GDM1 (cell line): Measurements from ENCODE around the gene HTD2.
"Not testable (repeated sequence)": the region's sequence is repeated elsewhere in the genome, so short reads cannot be mapped to it uniquely, and the experiment has no call there.

Experiments used
- DNase-seq: peaks from one replicate; lab custom pipeline; 2025; lab: John Stamatoyannopoulos, UW

Gene HTD2

DNA sequence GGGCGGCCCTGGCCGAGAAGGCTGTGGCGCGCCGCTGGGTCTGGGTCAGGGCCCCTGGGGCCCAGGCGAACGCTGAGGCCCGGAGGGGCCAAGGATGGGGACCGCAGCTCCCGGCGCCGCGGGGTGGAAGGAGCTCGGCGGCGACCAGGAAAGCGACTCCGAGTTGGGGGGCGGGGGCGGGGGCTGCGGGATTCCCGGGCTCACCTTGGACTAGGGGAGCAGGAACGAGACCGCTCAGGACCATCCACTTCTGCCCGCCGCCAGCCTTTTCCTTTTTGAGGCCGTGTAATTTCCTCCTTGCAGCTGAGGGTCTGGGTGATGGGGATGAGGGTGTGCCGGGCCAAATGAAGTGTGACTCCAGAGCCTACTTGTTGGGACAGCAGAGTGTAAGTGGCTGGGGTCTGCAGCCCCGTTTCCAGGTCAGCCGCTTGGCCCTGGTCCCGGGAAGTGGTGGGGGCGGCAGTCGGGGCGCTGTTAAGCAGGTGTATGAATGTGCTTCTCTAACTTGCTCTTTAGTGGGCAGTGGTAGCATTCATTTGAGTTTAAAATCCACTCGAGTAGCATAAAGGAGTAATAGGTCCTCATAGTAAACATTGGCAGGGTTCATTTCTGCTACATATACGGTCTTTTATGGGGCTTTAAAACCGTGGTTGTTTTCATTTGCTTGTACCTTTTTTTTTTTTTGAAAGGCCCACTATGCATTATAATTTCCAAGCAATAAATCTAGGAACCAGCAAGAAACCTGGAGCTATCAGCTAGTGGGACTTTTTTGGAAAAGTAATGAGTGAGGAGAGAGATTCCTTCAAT lies 27.1 kb downstream of the HTD2 start:
- peak; percentile 37 for DNase-seq

GRCh38 chr3:58334013-58334321 lies 27.6 kb downstream of the HTD2 start:
- DNase-seq: no peak

- no peak for DNase-seq
These were observed 28.2 kb downstream of the HTD2 start for GRCh38 chr3:58334506-58334884.

GRCh38 chr3:58335652-58335947 lies 29.3 kb downstream of the HTD2 start:
- no peak for DNase-seq

DNA sequence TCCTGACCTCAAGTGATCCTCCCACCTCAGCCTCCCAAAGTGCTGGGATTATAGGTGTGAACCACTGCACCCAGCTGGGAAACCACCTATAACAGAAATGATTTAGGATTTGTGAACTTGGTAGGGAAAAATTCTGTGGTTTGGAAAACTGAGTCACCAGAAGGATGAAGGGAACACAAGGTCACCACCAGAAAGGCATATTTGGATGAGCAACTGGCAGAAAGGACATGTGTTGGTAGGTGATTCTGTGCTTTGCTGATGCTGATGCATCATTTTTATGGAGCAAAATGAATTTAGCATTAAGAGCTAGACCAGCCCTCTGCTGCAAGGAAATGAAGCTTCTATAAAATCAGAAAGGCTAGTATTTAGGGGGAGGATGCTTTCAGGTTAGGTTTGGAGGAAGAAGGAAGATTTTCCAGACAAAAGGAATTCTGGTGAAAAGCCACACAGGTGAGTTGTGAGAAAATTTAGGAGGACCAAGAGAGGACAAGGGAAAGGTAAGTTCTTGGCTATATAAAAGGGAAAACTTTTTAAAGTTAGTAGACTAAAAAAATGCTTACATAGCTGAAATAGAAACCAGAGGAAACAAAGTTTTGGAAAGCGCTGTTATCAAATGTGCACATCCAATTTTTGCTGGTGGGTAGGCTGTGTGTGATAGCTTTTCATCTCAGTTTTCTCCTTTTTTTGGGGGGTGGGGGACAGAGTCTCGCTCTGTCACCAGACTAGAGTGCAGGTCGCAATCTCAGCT lies 30.0 kb downstream of the HTD2 start:
- DNase-seq: no peak

DNA sequence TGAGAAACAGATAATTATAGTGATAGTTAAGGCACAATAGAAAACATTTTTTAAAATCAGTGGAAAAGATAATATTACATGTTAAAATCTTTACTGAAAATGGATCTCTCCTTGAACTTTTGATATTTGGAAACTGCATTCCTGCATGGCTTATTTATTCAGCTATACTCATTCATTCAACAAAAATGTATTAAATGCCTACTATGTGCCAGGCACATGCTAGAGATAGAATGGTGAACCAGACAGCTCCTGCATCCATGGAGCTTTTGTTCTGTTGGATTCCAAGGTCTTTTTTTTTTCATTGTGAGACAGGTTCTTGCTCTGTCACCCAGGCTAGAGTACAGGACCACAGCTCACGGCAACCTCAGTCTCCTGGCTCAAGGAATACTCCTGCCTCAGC lies 30.9 kb downstream of the HTD2 start:
- no peak for DNase-seq

DNA sequence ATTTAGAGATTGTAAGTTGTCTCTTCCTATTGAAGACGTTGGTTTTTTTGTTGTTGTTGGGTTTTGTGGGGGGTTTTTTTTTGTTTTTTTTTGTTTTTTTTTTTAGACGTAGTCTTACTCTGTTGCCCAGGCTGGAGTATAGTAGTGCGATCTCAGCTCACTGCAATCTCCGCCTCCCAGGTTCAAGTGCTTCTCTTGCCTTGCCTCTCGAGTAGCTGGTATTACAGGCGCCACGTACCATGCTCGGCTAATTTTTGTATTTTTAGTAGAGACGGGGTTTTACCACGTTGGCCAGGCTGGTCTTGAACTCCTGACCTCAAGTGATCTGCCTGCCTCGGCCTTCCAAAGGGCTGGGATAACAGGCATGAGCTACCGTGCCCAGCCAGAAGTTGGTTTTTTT lies 32.8 kb downstream of the HTD2 start:
- not testable (repeated sequence) for DNase-seq

DNA sequence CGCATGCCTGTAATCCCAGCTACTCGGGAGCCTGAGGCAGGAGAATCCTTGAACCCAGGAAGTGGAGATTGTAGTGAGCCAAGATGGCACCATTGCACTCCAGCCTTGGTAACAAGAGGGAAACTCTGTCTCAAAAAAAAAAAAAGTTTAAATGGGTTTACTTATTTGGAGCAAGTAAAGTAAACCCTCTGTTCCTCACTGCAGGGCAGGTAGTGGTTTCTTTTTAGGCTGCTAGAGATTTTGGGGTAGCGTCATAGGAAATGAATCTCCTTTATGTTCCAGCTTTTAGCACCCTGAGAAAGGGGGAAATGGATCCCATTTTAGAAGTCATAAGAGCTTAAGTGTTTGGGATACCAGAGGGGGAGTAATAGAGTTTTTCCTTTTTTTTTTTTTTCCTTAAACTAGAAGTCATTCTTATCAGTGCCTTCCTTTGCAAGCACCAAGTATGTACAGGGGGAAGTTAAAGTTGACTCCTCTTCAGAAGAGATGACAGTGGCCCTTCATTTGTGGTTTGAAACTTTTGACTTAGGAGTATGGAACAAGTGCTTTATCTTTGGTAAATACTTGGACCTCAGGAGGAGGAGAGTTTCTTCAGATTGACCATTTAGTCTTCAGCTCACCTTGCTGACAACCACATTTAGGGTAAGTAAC lies 34.4 kb downstream of the HTD2 start:
- DNase-seq: no peak

GRCh38 chr3:58341376-58341775 lies 35.1 kb downstream of the HTD2 start:
- DNase-seq: no peak

GRCh38 chr3:58342676-58343075 lies 36.4 kb downstream of the HTD2 start:
- DNase-seq: no peak

- DNase-seq: no peak
These were observed 39.1 kb downstream of the HTD2 start for GRCh38 chr3:58345457-58345856.

GRCh38 chr3:58346368-58346767 lies 40.0 kb downstream of the HTD2 start:
- DNase-seq: no peak

DNA sequence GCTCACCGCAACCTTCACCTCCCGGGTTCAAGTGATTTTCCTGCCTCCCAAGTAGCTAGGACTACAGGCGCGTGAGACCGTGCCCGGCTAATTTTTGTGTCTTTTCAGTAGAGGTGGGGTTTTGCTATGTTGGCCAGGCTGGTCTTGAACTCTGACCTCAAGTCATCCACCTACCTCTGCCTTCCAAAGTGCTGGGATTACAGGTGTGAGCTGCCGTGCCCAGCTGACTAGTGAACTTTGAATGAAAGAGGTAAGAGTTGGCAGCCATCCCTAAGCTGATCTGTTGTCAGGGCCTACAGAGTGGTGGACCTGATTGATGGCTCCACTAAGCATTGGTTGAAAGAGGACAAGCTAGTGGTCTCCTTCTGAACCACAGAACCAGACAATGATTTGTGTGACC lies 41.7 kb downstream of the HTD2 start:
- DNase-seq: no peak

GRCh38 chr3:58349792-58350626 lies 43.7 kb downstream of the HTD2 start:
- DNase-seq: peak; percentile 14

DNA sequence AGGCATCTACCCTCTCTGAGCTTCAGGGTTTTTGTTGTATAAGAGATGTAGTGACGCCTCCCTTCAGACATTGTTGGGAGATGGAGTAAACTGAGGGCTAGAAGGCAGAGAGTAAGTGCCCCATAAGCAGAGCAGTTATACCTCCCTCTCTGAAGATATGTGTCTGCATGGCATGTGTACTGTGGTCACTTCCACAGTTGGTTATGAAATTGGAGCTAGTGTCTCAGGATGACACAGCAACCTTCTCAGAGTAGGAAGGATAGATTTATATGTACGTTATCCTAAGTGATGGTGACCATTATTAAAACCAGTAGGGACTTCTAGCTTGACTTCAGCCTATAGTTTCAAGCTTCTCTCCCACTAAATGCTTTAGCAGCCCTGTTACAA lies 44.3 kb downstream of the HTD2 start:
- peak; percentile 18 for DNase-seq

GRCh38 chr3:58351920-58352319 lies 45.6 kb downstream of the HTD2 start:
- DNase-seq: peak; percentile 9

- DNase-seq: no peak
These were observed 46.3 kb downstream of the HTD2 start for GRCh38 chr3:58352626-58353025.

- peak; percentile 66 for DNase-seq
These were observed 47.6 kb downstream of the HTD2 start for GRCh38 chr3:58353722-58354553.

GRCh38 chr3:58355179-58355578 lies 48.9 kb downstream of the HTD2 start:
- DNase-seq: no peak

DNA sequence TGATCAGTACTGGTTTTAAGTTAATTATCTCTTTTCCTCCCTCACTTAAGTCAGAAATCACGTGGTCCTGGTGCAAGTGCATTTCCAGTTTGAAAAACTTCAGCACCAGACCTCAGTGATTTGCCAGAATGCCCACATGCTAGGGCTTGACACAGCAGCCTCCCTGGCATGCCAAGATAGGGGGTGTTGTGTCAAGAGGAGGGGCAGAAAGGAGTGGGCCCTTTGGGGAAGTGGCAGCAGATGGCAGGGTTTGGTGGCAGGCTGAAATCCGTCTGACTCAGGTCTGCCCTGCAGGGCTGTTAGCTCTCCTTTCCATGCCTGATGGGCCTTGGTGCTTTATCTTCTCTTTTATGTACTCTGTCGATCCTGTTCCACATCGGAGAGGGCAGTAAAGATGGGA lies 49.7 kb downstream of the HTD2 start:
- peak; percentile 78 for DNase-seq

DNA sequence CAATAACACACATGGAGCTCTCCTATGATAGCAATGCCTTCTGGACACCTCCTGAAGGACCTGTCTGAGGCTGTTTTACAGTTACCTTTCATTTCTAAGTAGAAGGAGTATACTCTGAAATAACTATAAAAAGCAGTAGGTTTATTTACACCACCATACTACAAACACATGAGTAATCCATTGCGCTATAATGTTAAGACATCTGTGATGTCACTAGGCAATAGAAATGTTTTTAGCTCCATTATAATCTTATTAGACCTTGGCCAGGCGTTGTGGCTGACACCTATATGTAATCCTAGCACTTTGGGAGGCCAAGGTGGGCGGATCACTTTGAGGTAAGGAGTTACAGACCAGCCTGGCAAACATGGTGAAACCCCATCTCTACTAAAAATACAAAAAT lies 51.1 kb downstream of the HTD2 start:
- no peak for DNase-seq

DNA sequence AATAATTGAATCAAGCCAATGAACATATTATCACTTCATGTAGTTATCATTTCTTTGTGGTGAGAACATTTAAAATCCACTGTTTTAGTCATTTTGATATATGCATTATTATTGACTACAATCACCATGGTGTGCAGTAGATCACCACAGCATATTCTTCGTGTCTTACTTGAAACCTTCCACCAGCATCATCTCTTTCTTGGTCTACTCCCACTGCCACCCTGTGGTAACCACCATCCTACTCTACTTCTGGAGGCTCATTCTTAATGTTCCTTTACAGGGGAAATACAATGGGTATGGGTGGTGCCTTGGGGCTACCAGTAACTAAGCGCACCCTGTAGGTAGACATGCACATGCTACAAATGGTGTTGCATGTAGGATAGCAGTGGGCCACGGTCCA lies 51.8 kb downstream of the HTD2 start:
- DNase-seq: no peak
